ENCODE results near the gene FAHD2B. TPM values are rescaled to one million over a fixed set of nuclear protein-coding genes. Genes with fewer than 3 reads are reported as not detected.
"Not testable (repeated sequence)": the region's sequence is repeated elsewhere in the genome, so short reads cannot be mapped to it uniquely, and the experiment has no call there.

The FAHD2B gene
- total RNA-seq (2021), result 34.5 and 36.9 TPM in 2 replicates
- long read RNA-seq, transcript FAHD2B-201 (8 exons, 1,305 nt), result minor isoform, 49 of 312 reads
- long read RNA-seq, transcript FAHD2B-202 (9 exons, 1,388 nt), result major isoform, 209 of 312 reads
- long read RNA-seq, partial matches to known transcripts, result 8 of 312 reads
- long read RNA-seq, other reads (novel, unspliced or antisense), result 46 of 312 reads

- not testable (repeated sequence) for H3K18ac ChIP-seq (ENCODE audit: insufficient read length, low read depth, low read length); H2BK120ac ChIP-seq (ENCODE audit: low read depth, low read length, poor library complexity, severe bottlenecking); H3K23ac ChIP-seq (ENCODE audit: insufficient read length, low read depth, low read length); H3K9me3 Mint-ChIP-seq; H3K79me1 ChIP-seq (ENCODE audit: insufficient read depth, low read depth, low read length, poor library complexity, severe bottlenecking); H2BK12ac ChIP-seq (ENCODE audit: insufficient read length, low read depth, low read length); H3K27me3 ChIP-seq (ENCODE audit: insufficient read depth, low read length); H4K20me1 ChIP-seq (ENCODE audit: control insufficient read depth, insufficient read depth, insufficient read length); H3K9ac ChIP-seq (ENCODE audit: extremely low read depth, insufficient read length, low read length); H2BK15ac ChIP-seq (ENCODE audit: low read depth, low read length); H3T11ph ChIP-seq (ENCODE audit: low read length); H2BK20ac ChIP-seq (ENCODE audit: low read depth, low read length, poor library complexity, severe bottlenecking); H3K27me3 Mint-ChIP-seq (ENCODE audit: low read depth); H3K56ac ChIP-seq (ENCODE audit: insufficient read length, low read depth, low read length); H3K79me2 ChIP-seq (ENCODE audit: insufficient read depth, low read length); H3K27ac ChIP-seq (ENCODE audit: insufficient read length, low read depth, low read length); H3K4me1 ChIP-seq (ENCODE audit: insufficient read depth, low read length); H4K5ac ChIP-seq (ENCODE audit: insufficient read length, low read depth, low read length); H3K4ac ChIP-seq (ENCODE audit: low read depth, low read length); H3K4me1 Mint-ChIP-seq; H4K91ac ChIP-seq (ENCODE audit: insufficient read length, low read depth, low read length); H3K23me2 ChIP-seq (ENCODE audit: insufficient read length, low read depth, low read length, poor library complexity, severe bottlenecking); H3K36me3 Mint-ChIP-seq (ENCODE audit: insufficient read depth in 1 of 3, low read depth in 3 of 3); H3K14ac ChIP-seq (ENCODE audit: insufficient read depth, low read length); H2AFZ ChIP-seq (ENCODE audit: low read length); H2BK5ac ChIP-seq (ENCODE audit: insufficient read length, low read length); H4K8ac ChIP-seq (replicated peaks; ENCODE audit: insufficient read length, low read depth, low read length); H2AK5ac ChIP-seq (ENCODE audit: insufficient read length, low read length); H3K9me3 ChIP-seq (ENCODE audit: control insufficient read depth, low read depth, low read length)
- peak; percentile 81 for DNase-seq
- no CpG with 5 or more reads among the region's 48 CpGs for WGBS (ENCODE audit: extremely low coverage, insufficient read length, low lambda C conversion rate)
- Mint-ChIP-seq H3K27ac (peak within 1 kb of the TSS in 1 of 3 experiments; percentile 49; a peak in 2 of 7 replicates), H3K4me3 (peak within 1 kb of the TSS; percentile 70 to 83)
- peak within 1 kb of the TSS; percentile 58 for H3K4me2 ChIP-seq (ENCODE audit: insufficient read depth, insufficient read length, low read length)
- 0 out of 3 replicates have a peak, but pooled peaks have one; percentile 17 for TF ChIP-seq CTCF (conservative IDR thresholded peaks at IDR 0.05)
These were observed at the start of gene FAHD2B for GRCh38 chr2:97094772-97095611. FAHD2B (minus strand) TSS chr2:97094882; CDS start chr2:97091706, 3,176 bp downstream.

GRCh38 chr2:97144016-97144415 lies 49.3 kb upstream of the FAHD2B start:
- not testable (repeated sequence) for H3T11ph ChIP-seq (ENCODE audit: low read length); H3K23me2 ChIP-seq (ENCODE audit: insufficient read length, low read depth, low read length, poor library complexity, severe bottlenecking); H3K27me3 Mint-ChIP-seq (ENCODE audit: low read depth); H2BK12ac ChIP-seq (ENCODE audit: insufficient read length, low read depth, low read length); H3K56ac ChIP-seq (ENCODE audit: insufficient read length, low read depth, low read length); H4K5ac ChIP-seq (ENCODE audit: insufficient read length, low read depth, low read length); H3K79me2 ChIP-seq (ENCODE audit: insufficient read depth, low read length); H4K91ac ChIP-seq (ENCODE audit: insufficient read length, low read depth, low read length); H3K27ac Mint-ChIP-seq; H2BK5ac ChIP-seq (ENCODE audit: insufficient read length, low read length); H2AFZ ChIP-seq (ENCODE audit: low read length); H2BK120ac ChIP-seq (ENCODE audit: low read depth, low read length, poor library complexity, severe bottlenecking); H3K4me1 ChIP-seq (ENCODE audit: insufficient read depth, low read length); H3K4me1 Mint-ChIP-seq; H3K79me1 ChIP-seq (ENCODE audit: insufficient read depth, low read depth, low read length, poor library complexity, severe bottlenecking); H3K27me3 ChIP-seq (ENCODE audit: insufficient read depth, low read length); H3K9me3 Mint-ChIP-seq; H4K20me1 ChIP-seq (ENCODE audit: control insufficient read depth, insufficient read depth, insufficient read length); H3K9ac ChIP-seq (ENCODE audit: extremely low read depth, insufficient read length, low read length); H4K8ac ChIP-seq (replicated peaks; ENCODE audit: insufficient read length, low read depth, low read length); H3K27ac ChIP-seq (ENCODE audit: insufficient read length, low read depth, low read length); H3K9me3 ChIP-seq (ENCODE audit: control insufficient read depth, low read depth, low read length); H3K36me3 Mint-ChIP-seq (ENCODE audit: insufficient read depth in 1 of 3, low read depth in 3 of 3); H3K18ac ChIP-seq (ENCODE audit: insufficient read length, low read depth, low read length); H3K23ac ChIP-seq (ENCODE audit: insufficient read length, low read depth, low read length); H3K14ac ChIP-seq (ENCODE audit: insufficient read depth, low read length); H3K4me2 ChIP-seq (ENCODE audit: insufficient read depth, insufficient read length, low read length); H2BK15ac ChIP-seq (ENCODE audit: low read depth, low read length); H2BK20ac ChIP-seq (ENCODE audit: low read depth, low read length, poor library complexity, severe bottlenecking); H3K4me3 Mint-ChIP-seq; H3K4ac ChIP-seq (ENCODE audit: low read depth, low read length); DNase-seq; H2AK5ac ChIP-seq (ENCODE audit: insufficient read length, low read length)
- no CpG with 5 or more reads among the region's 3 CpGs for WGBS (ENCODE audit: extremely low coverage, insufficient read length, low lambda C conversion rate)
